ENCODE measurements around the gene CARD11.

GRCh38 chr7:2876031-2876731 lies 167.5 kb downstream of the CARD11 start:
- no peak for TF ChIP-seq CTCF (IDR thresholded peaks at IDR 0.05)
- TF ChIP-seq POLR2A (IDR thresholded peaks at IDR 0.05), result no peak
